Body of pancreas (tissue), 4 donors: ENCODE data around the gene SYNGR4. TPM values are rescaled to one million over a fixed set of nuclear protein-coding genes. Genes with fewer than 3 reads are reported as not detected.

ENCODE experiments used
- ATAC-seq: fragments of 150-250 bp; one replicate; pipeline ENCODE4 v1.9.1; 2016
- DNase-seq, 4 donors: peaks; one replicate each; pipeline ENCODE4 v3.0.0-alpha.2; 2019
- H3K27ac ChIP-seq, 4 donors: fragments of 200-600 bp; sonication (generic); 1 replicate in 3 of 4; 2 replicates in 1 of 4; pipeline versions ENCODE4 v1.5.1 to v1.6.1; 2016 to 2019; ENCODE audit warnings: mild to moderate bottlenecking in 1 of 4, mixed read lengths in 1 of 4, moderate library complexity in 1 of 4
- H3K27me3 ChIP-seq, 2 donors: fragments of 200-600 bp; sonication (generic); one replicate each; pipeline ENCODE4 v1.6.0; 2016; ENCODE audit warnings: mild to moderate bottlenecking in 1 of 2
- H3K36me3 ChIP-seq, 2 donors: fragments of 200-600 bp; sonication (generic); replicated peaks in 1 of 2; 2 replicates each; pipeline ENCODE4 v1.5.1; 2016; ENCODE audit warnings: low read depth in 2 of 2; ENCODE audit not compliant: insufficient read depth in 1 of 2
- H3K4me1 ChIP-seq: fragments of 200-600 bp; sonication (generic); one replicate; pipeline ENCODE4 v1.6.0; 2016
- H3K4me3 ChIP-seq, 2 donors: fragments of 200-600 bp; sonication (generic); 1 replicate in 1 of 2; 2 replicates in 1 of 2; pipeline ENCODE4 v1.5.1; 2016 to 2019
- H3K9me3 ChIP-seq, 3 donors: fragments of 200-600 bp; sonication (generic); 1 replicate in 2 of 3; 2 replicates in 1 of 3; pipeline ENCODE4 v1.5.1; 2016
- CTCF ChIP-seq, 7 experiments: fragments of 450-650 bp in 4 of 7; fragments of 200-600 bp in 3 of 7; sonication (generic) in 3 of 7; IDR thresholded peaks; one replicate each; pipeline ENCODE4 v1.5.1; 2016 to 2019; ENCODE audit warnings: antibody characterized with exemption in 7 of 7
- POLR2A ChIP-seq, 3 donors: fragments of 450-650 bp; IDR thresholded peaks; one replicate each; pipeline ENCODE4 v1.6.1; 2016; ENCODE audit warnings: antibody characterized with exemption in 3 of 3, mild to moderate bottlenecking in 2 of 3
- WGBS, 2 donors: methylation state at CpG; one replicate each; pipeline ENCODE4 v1.1.5; 2017; 5-methylcytosine and 5-hydroxymethylcytosine counted together
- intact Hi-C: fragments of 100-400 bp; cut with DNase I; formaldehyde crosslinking; loops from one replicate; pipeline ENCODE4 v1.15.1; 2023
- total RNA-seq, 2 donors: library from RNA; depleted of rRNA; stranded (reverse); fragments of >200 nt; gene quantifications; one replicate each; pipeline ENCODE4 v1.1.0, GENCODE V29; 2016

Gene SYNGR4
- total RNA-seq, 2 donors from 2014 or later: 0.78 TPM; not detected in 1

- DNase-seq (no peak), ATAC-seq (no peak)
- no peak for TF ChIP-seq POLR2A (IDR thresholded peaks at IDR 0.05)
- TF ChIP-seq CTCF (IDR thresholded peaks at IDR 0.05): no peak
- H3K4me3 ChIP-seq: no peak overlapping the region
- H3K27ac ChIP-seq: no peak overlapping the region
- no peaks in the 10 kb centered on the region for H3K36me3 ChIP-seq
- no peaks in the 10 kb centered on the region for H3K9me3 ChIP-seq
- no peaks in the 10 kb centered on the region for H3K27me3 ChIP-seq
- 83 to 89% methylated on average over 2 of the region's 2 CpGs for WGBS, 2 donors
- no peaks in the 10 kb centered on the region for H3K4me1 ChIP-seq
- intact Hi-C loops: no loop called here
Measured at GRCh38 chr19:48346191-48346590, 18.0 kb upstream of the SYNGR4 start.

DNA sequence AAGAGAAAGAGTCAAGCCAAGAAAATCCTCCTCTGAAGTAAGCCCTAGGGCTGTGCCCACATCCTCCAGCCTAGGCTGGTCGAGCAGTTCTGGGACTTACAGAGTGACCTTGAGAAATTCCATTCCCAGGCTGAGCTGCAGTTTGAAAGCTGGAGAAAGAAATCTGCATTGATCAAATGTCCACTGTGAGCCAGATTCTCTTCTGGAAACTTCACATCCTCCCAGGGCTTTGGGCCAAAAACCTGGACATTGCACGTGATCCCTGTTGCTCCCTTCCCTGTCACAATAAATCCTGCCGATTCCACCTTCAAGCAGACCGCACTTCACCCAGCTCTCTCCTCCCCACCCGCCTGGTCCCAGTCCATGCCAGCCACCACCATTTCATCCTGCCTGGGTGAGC is 16.1 kb upstream of the SYNGR4 start:
- peak; percentile 46 to 74 (median 64) for DNase-seq
- peak overlapping the region; percentile 1 to 67 (median 40) for H3K27ac ChIP-seq
- no peaks in the 10 kb centered on the region for H3K36me3 ChIP-seq
- no peaks in the 10 kb centered on the region for H3K9me3 ChIP-seq
- no peaks in the 10 kb centered on the region for H3K4me1 ChIP-seq
- no peak overlapping the region for H3K4me3 ChIP-seq
- ATAC-seq: peak; percentile 70
- TF ChIP-seq POLR2A (IDR thresholded peaks at IDR 0.05): no peak
- TF ChIP-seq CTCF (IDR thresholded peaks at IDR 0.05): no peak
- WGBS, 2 donors: 22 to 29% methylated on average over 5 of the region's 5 CpGs
- intact Hi-C loops: no loop called here
- H3K27me3 ChIP-seq: no peaks in the 10 kb centered on the region

GRCh38 chr19:48348737-48349136 is 15.4 kb upstream of the SYNGR4 start:
- TF ChIP-seq CTCF (IDR thresholded peaks at IDR 0.05): no peak
- no peak for TF ChIP-seq POLR2A (IDR thresholded peaks at IDR 0.05)
- no peak overlapping the region for H3K4me3 ChIP-seq
- 85 to 92% methylated on average over 4 to 7 of the region's 7 CpGs for WGBS, 2 donors
- no peak for DNase-seq
- no peak for ATAC-seq
- intact Hi-C loops: no loop called here
- no peaks in the 10 kb centered on the region for H3K36me3 ChIP-seq
- no peaks in the 10 kb centered on the region for H3K4me1 ChIP-seq
- H3K27me3 ChIP-seq: no peaks in the 10 kb centered on the region
- H3K27ac ChIP-seq: peak overlapping the region; percentile 1 to 67 (median 40)
- H3K9me3 ChIP-seq: no peaks in the 10 kb centered on the region

GRCh38 chr19:48350856-48351255 is 13.3 kb upstream of the SYNGR4 start:
- H3K4me3 ChIP-seq: no peak overlapping the region

More at GRCh38 chr19:48350856-48351255, 13.3 kb upstream of the SYNGR4 start:
- ATAC-seq (no peak), DNase-seq (no peak)
- Histone ChIP-seq H3K9me3 (no peaks in the 10 kb centered on the region), H3K27ac (no peak overlapping the region), H3K4me1 (no peaks in the 10 kb centered on the region), H3K27me3 (no peaks in the 10 kb centered on the region), H3K36me3 (no peaks in the 10 kb centered on the region)
- intact Hi-C loops: no loop called here
- WGBS, 2 donors: 92 to 96% methylated on average over 5 of the region's 5 CpGs
- no peak for TF ChIP-seq CTCF (IDR thresholded peaks at IDR 0.05)
- no peak for TF ChIP-seq POLR2A (IDR thresholded peaks at IDR 0.05)
